HCT116 (cell line): ENCODE measurements around the gene MPC1. TPM values are rescaled to one million over a fixed set of nuclear protein-coding genes. Genes with fewer than 3 reads are reported as not detected.

Source experiments
- ATAC-seq: fragments of 200-7000 bp; cut with Tn5 transposase; 2 replicates; pipeline ENCODE4 v1.9.1; 2020; ENCODE audit warnings: mild to moderate bottlenecking, moderate library complexity
- BruUV-seq: library from RNA; stranded (reverse); fragments of 400-500 nt; replicated peaks from 2 replicates; lab custom pipeline; 2021; lab: Mats Ljungman, UMichigan
- CTCF ChIA-PET: fragments of 300-600 bp; sonication (Branson Sonifier 250); formaldehyde crosslinking; loops from one replicate; lab custom pipeline; 2021; ENCODE audit warnings: antibody characterized with exemption; lab: Charles Lee
- POLR2A ChIA-PET: fragments of 300-600, 350-600 bp; sonication (Branson Sonifier 250); formaldehyde crosslinking; loops from one replicate; lab custom pipeline; 2021; ENCODE audit warnings: antibody characterized with exemption; lab: Charles Lee
- RAD21 ChIA-PET, 2 experiments: fragments of 300-600 bp; sonication (Branson Sonifier 250); formaldehyde crosslinking; loops; one replicate each; lab custom pipeline; 2023; ENCODE audit warnings: low total read pairs in 2 of 2; ENCODE audit not compliant: uncharacterized antibody in 2 of 2, unreplicated experiment in 2 of 2, low non-redundant PET in 1 of 2; lab: Charles Lee
- DNase-seq: peaks from one replicate; pipeline ENCODE4 v3.0.0-alpha.2; 2010; ENCODE audit warnings: low read depth, low spot score
- H2AFZ ChIP-seq: fragments of 200-600 bp; shearing (Covaris generic), sonication (generic); 2 replicates; pipeline ENCODE4 v1.6.1; 2017; ENCODE audit warnings: low read depth, mixed run types, mixed read lengths, antibody characterized with exemption, low read length; ENCODE audit not compliant: poor library complexity, severe bottlenecking
- H3K27ac ChIP-seq: 2 replicates; pipeline ENCODE4 v1.5.1; 2012; ENCODE audit warnings: low read depth, low read length
- H3K27me3 ChIP-seq: fragments of 200-600 bp; sonication (generic); 2 replicates; pipeline ENCODE4 v1.6.1; 2016; ENCODE audit warnings: mixed run types, low read length, mixed read lengths; ENCODE audit not compliant: insufficient read depth
- H3K36me3 ChIP-seq, 2 experiments: fragments of 200-500 bp in 1 of 2; fragments of 200-600 bp in 1 of 2; sonication (Bioruptor generic) in 1 of 2; sonication (generic) in 1 of 2; 2 replicates each; pipeline versions ENCODE4 v1.5.1 to v1.6.1; 2014 to 2016; ENCODE audit warnings: low read length in 2 of 2, inconsistent platforms in 1 of 2, mixed read lengths in 1 of 2, mixed run types in 1 of 2; ENCODE audit not compliant: insufficient read depth in 2 of 2, control insufficient read depth in 1 of 2
- H3K4me1 ChIP-seq, 2 experiments: fragments of 200-600 bp in 1 of 2; sonication (generic) in 1 of 2; 2 replicates each; pipeline versions ENCODE4 v1.5.1 to v1.6.1; 2012 to 2017; ENCODE audit warnings: low read length in 2 of 2, inconsistent platforms in 1 of 2, mild to moderate bottlenecking in 1 of 2, mixed read lengths in 1 of 2, mixed run types in 1 of 2, moderate library complexity in 1 of 2; ENCODE audit not compliant: insufficient read depth in 2 of 2, control insufficient read depth in 1 of 2
- H3K4me2 ChIP-seq: fragments of 200-600 bp; sonication (generic); 2 replicates; pipeline ENCODE4 v1.6.1; 2017; ENCODE audit warnings: mixed run types, low read length, mixed read lengths
- H3K4me3 ChIP-seq, 2 experiments: fragments of 200-600 bp in 1 of 2; sonication (generic) in 1 of 2; replicated peaks in 1 of 2; 2 replicates each; pipeline ENCODE4 v1.5.1; 2011 to 2016; ENCODE audit warnings: low read length in 2 of 2, control low read depth in 1 of 2, low read depth in 1 of 2, mild to moderate bottlenecking in 1 of 2, mixed read lengths in 1 of 2, mixed run types in 1 of 2
- H3K79me2 ChIP-seq: fragments of 200-600 bp; sonication (generic); 2 replicates; pipeline ENCODE4 v1.6.1; 2017; ENCODE audit warnings: mild to moderate bottlenecking, mixed run types, low read length, moderate library complexity, mixed read lengths; ENCODE audit not compliant: insufficient read depth
- H3K9ac ChIP-seq: fragments of 200-600 bp; sonication (generic); 2 replicates; pipeline ENCODE4 v1.6.1; 2016; ENCODE audit warnings: low read length, mixed read lengths
- H3K9me2 ChIP-seq: fragments of 200-600 bp; sonication (generic), shearing (Covaris generic); 2 replicates; pipeline ENCODE4 v1.6.1; 2017; ENCODE audit warnings: mixed run types, mild to moderate bottlenecking, moderate library complexity; ENCODE audit not compliant: insufficient read depth
- H3K9me3 ChIP-seq, 2 experiments: fragments of 200-500 bp in 1 of 2; fragments of 200-600 bp in 1 of 2; sonication (Bioruptor generic) in 1 of 2; sonication (generic) in 1 of 2; 2 replicates each; pipeline ENCODE4 v1.6.1; 2014 to 2017; ENCODE audit warnings: low read length in 2 of 2, mixed read lengths in 2 of 2, inconsistent platforms in 1 of 2, low read depth in 1 of 2, mild to moderate bottlenecking in 1 of 2, mixed run types in 1 of 2, moderate library complexity in 1 of 2; ENCODE audit not compliant: control insufficient read depth in 1 of 2, insufficient read depth in 1 of 2
- H4K20me1 ChIP-seq: fragments of 200-600 bp; sonication (generic), shearing (Covaris generic); 2 replicates; pipeline ENCODE4 v1.6.1; 2017; ENCODE audit warnings: mixed run types, mild to moderate bottlenecking, moderate library complexity; ENCODE audit not compliant: insufficient read depth
- CBX3 ChIP-seq: IDR thresholded peaks from 2 replicates; pipeline ENCODE4 v1.6.1; 2012; ENCODE audit warnings: low read depth
- CEBPB ChIP-seq: IDR thresholded peaks from 2 replicates; pipeline ENCODE4 v1.6.1; 2012; ENCODE audit warnings: low read depth
- EGR1 ChIP-seq: IDR thresholded peaks from 2 replicates; pipeline ENCODE4 v1.6.1; 2012; ENCODE audit warnings: low read depth
- EZH2 ChIP-seq: fragments of 200-600 bp; sonication (generic); IDR thresholded peaks from 2 replicates; pipeline ENCODE4 v1.6.1; 2017; ENCODE audit warnings: antibody characterized with exemption, mixed run types
- EZH2phosphoT487 ChIP-seq: fragments of 200-600 bp; IDR thresholded peaks from 2 replicates; pipeline ENCODE4 v1.6.1; 2018; ENCODE audit warnings: antibody characterized with exemption, borderline replicate concordance
- POLR2A ChIP-seq: IDR thresholded peaks from 2 replicates; pipeline ENCODE4 v1.7.0; 2011; ENCODE audit warnings: borderline replicate concordance; ENCODE audit not compliant: insufficient read depth, insufficient read length; ENCODE audit errors: extremely low read depth
- POLR2AphosphoS5 ChIP-seq: IDR thresholded peaks from 2 replicates; pipeline ENCODE4 v1.6.1; 2011; ENCODE audit warnings: mild to moderate bottlenecking, low read depth, low read length, moderate library complexity
- RAD21 ChIP-seq: IDR thresholded peaks from 2 replicates; pipeline ENCODE4 v1.6.1; 2012; ENCODE audit warnings: low read depth, mild to moderate bottlenecking
- SIN3A ChIP-seq: IDR thresholded peaks from 2 replicates; pipeline ENCODE4 v1.6.1; 2012; ENCODE audit warnings: low read depth
- SP1 ChIP-seq: IDR thresholded peaks from 2 replicates; pipeline ENCODE4 v1.6.1; 2012; ENCODE audit warnings: low read depth
- SRF ChIP-seq: IDR thresholded peaks from 2 replicates; pipeline ENCODE4 v1.6.1; 2012; ENCODE audit warnings: low read depth
- YY1 ChIP-seq: IDR thresholded peaks from 2 replicates; pipeline ENCODE4 v1.6.1; 2011; ENCODE audit warnings: low read length, low read depth, moderate library complexity, mild to moderate bottlenecking; ENCODE audit not compliant: insufficient replicate concordance; ENCODE audit errors: extremely low read depth
- ZFX ChIP-seq: fragments of 450-650 bp; IDR thresholded peaks from 2 replicates; pipeline ENCODE4 v1.6.1; 2017
- ZNF274 ChIP-seq: fragments of 200-500 bp; sonication (Bioruptor generic); IDR thresholded peaks from 2 replicates; pipeline ENCODE4 v1.6.1; 2014; ENCODE audit warnings: mild to moderate bottlenecking, low read depth, low read length, inconsistent platforms
- intact Hi-C: fragments of 100-400 bp; cut with micrococcal nuclease; formaldehyde crosslinking; loops from 2 replicates; pipeline ENCODE4 v1.10.0; 2022
- total RNA-seq: library from RNA; stranded (reverse); gene quantifications from one replicate; pipeline ENCODE4 v1.2.1, GENCODE V29; 2021; ENCODE audit not compliant: unreplicated experiment
- TF ChIP-seq, protein P1 (sequence below): IDR thresholded peaks from 2 replicates; pipeline ENCODE4 v1.6.1; 2012; ENCODE audit warnings: low read depth
- TF ChIP-seq, protein P2 (sequence below), 3 experiments: fragments of 200-600 bp in 1 of 3; sonication (generic) in 1 of 3; IDR thresholded peaks in 2 of 3; conservative IDR thresholded peaks in 1 of 3; 2 replicates each; pipeline ENCODE4 v1.5.1; 2012 to 2017; ENCODE audit warnings: low read depth in 2 of 3, low read length in 2 of 3, antibody characterized with exemption in 1 of 3, borderline replicate concordance in 1 of 3, control low read depth in 1 of 3, mild to moderate bottlenecking in 1 of 3, mixed read lengths in 1 of 3, mixed run types in 1 of 3, moderate library complexity in 1 of 3; ENCODE audit not compliant: insufficient read depth in 1 of 3
- TF ChIP-seq, protein P3 (sequence below): IDR thresholded peaks from 2 replicates; pipeline ENCODE4 v1.6.1; 2011; ENCODE audit warnings: mild to moderate bottlenecking, low read length, moderate library complexity; ENCODE audit not compliant: insufficient replicate concordance; ENCODE audit errors: extremely low read depth
- TF ChIP-seq, protein P4 (sequence below): IDR thresholded peaks from 2 replicates; pipeline ENCODE4 v1.6.1; 2012

MPC1 gene
- total RNA-seq, 1 experiment from 2014 or later = 15.9 TPM

DNA sequence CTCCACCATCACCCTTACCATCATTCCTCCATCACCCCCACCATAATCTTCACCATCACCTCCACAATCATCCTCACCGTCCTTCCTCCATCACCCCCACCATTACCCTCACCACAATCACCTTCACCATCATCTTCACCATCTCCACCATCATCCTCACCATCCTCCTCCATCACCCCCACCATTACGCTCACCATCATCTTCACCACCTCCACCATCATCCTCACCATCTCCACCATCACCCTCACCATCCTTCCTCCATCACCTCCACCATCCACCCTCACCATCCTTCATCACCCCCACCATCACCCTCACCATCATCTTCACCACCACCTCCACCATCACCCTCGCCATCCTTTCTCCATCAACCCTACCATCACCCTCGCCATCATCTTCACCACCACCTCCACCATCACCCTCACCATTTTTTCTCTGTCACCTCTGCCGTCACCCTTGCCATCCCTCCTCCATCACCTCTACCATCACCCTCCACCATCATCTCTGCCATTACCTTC lies 33.1 kb upstream of the MPC1 start:
- Histone ChIP-seq H3K79me2 (no peaks in the 10 kb centered on the region), H3K4me3 (no peak overlapping the region), H3K36me3 (no peaks in the 10 kb centered on the region), H2AFZ (no peak overlapping the region), H3K27me3 (no peaks in the 10 kb centered on the region), H3K27ac (no peak overlapping the region), H3K9me3 (no peaks in the 10 kb centered on the region), H3K4me1 (peaks cover 3 to 6% of the 10 kb centered on the region in 2 experiments; a peak in 2 of 4 replicates), H3K4me2 (no peak overlapping the region), H3K9me2 (no peaks in the 10 kb centered on the region), H3K9ac (no peak overlapping the region), H4K20me1 (no peaks in the 10 kb centered on the region)
- ChIA-PET CTCF (no interaction called here), RAD21 (no interaction called here), POLR2A (no interaction called here)
- DNase-seq = no peak
- TF ChIP-seq ZFX (no peak), CEBPB (no peak), SRF (no peak), RAD21 (no peak), POLR2AphosphoS5 (no peak), YY1 (no peak), SIN3A (no peak), CBX3 (no peak), EZH2 (no peak), EZH2phosphoT487 (no peak), ZNF274 (no peak), EGR1 (no peak), SP1 (no peak), POLR2A (no peak)
- TF ChIP-seq, protein P1, sequence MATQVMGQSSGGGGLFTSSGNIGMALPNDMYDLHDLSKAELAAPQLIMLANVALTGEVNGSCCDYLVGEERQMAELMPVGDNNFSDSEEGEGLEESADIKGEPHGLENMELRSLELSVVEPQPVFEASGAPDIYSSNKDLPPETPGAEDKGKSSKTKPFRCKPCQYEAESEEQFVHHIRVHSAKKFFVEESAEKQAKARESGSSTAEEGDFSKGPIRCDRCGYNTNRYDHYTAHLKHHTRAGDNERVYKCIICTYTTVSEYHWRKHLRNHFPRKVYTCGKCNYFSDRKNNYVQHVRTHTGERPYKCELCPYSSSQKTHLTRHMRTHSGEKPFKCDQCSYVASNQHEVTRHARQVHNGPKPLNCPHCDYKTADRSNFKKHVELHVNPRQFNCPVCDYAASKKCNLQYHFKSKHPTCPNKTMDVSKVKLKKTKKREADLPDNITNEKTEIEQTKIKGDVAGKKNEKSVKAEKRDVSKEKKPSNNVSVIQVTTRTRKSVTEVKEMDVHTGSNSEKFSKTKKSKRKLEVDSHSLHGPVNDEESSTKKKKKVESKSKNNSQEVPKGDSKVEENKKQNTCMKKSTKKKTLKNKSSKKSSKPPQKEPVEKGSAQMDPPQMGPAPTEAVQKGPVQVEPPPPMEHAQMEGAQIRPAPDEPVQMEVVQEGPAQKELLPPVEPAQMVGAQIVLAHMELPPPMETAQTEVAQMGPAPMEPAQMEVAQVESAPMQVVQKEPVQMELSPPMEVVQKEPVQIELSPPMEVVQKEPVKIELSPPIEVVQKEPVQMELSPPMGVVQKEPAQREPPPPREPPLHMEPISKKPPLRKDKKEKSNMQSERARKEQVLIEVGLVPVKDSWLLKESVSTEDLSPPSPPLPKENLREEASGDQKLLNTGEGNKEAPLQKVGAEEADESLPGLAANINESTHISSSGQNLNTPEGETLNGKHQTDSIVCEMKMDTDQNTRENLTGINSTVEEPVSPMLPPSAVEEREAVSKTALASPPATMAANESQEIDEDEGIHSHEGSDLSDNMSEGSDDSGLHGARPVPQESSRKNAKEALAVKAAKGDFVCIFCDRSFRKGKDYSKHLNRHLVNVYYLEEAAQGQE = no peak
- TF ChIP-seq, protein P2, sequence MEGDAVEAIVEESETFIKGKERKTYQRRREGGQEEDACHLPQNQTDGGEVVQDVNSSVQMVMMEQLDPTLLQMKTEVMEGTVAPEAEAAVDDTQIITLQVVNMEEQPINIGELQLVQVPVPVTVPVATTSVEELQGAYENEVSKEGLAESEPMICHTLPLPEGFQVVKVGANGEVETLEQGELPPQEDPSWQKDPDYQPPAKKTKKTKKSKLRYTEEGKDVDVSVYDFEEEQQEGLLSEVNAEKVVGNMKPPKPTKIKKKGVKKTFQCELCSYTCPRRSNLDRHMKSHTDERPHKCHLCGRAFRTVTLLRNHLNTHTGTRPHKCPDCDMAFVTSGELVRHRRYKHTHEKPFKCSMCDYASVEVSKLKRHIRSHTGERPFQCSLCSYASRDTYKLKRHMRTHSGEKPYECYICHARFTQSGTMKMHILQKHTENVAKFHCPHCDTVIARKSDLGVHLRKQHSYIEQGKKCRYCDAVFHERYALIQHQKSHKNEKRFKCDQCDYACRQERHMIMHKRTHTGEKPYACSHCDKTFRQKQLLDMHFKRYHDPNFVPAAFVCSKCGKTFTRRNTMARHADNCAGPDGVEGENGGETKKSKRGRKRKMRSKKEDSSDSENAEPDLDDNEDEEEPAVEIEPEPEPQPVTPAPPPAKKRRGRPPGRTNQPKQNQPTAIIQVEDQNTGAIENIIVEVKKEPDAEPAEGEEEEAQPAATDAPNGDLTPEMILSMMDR (IDR thresholded peaks at IDR 0.05 in 2 of 3, conservative IDR thresholded peaks at IDR 0.05 in 1 of 3; ENCODE audit: borderline replicate concordance in 1 of 3, insufficient read depth in 1 of 3, low read depth in 2 of 3, low read length in 2 of 3) = no peak
- TF ChIP-seq, protein P3, sequence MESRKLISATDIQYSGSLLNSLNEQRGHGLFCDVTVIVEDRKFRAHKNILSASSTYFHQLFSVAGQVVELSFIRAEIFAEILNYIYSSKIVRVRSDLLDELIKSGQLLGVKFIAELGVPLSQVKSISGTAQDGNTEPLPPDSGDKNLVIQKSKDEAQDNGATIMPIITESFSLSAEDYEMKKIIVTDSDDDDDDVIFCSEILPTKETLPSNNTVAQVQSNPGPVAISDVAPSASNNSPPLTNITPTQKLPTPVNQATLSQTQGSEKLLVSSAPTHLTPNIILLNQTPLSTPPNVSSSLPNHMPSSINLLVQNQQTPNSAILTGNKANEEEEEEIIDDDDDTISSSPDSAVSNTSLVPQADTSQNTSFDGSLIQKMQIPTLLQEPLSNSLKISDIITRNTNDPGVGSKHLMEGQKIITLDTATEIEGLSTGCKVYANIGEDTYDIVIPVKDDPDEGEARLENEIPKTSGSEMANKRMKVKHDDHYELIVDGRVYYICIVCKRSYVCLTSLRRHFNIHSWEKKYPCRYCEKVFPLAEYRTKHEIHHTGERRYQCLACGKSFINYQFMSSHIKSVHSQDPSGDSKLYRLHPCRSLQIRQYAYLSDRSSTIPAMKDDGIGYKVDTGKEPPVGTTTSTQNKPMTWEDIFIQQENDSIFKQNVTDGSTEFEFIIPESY = no peak
- TF ChIP-seq, protein P4, sequence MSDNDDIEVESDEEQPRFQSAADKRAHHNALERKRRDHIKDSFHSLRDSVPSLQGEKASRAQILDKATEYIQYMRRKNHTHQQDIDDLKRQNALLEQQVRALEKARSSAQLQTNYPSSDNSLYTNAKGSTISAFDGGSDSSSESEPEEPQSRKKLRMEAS = no peak
- ATAC-seq = no peak
- no TSS peak for BruUV-seq
- intact Hi-C loops = no loop called here
